ENCODE data around the gene KAT14.

Gene KAT14

DNA sequence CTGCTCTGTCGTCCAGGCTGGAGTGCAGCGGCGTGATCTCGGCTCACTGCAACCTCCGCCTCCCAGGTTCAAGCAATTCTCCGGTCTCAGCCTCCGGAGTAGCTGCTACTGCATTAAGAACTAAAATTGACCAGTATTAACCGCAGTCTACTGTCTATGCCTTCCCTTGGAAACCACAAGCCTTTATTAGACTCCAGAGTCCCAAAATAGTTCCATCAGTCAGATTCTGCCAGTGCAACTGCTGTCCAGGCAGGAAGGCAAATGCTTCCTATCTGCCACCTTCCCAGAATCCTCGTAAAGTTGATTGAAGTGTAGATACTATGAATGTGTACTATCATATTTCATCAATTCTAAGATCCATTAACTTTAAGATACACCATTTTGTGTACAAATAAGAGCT lies 16.7 kb downstream of the KAT14 start:
- no peaks in the 10 kb centered on the region for H3K9me3 ChIP-seq (ENCODE audit: insufficient read depth, low read depth, low read length)
- no peak overlapping the region for H3K4me2 ChIP-seq (ENCODE audit: low read length)
- no peak overlapping the region for H4K91ac ChIP-seq (ENCODE audit: low read depth, low read length)
- no peak overlapping the region for H2BK5ac ChIP-seq (ENCODE audit: low read depth, low read length, poor library complexity)
- H4K12ac ChIP-seq (ENCODE audit: low read depth, low read length) = no peak overlapping the region
- no peaks in the 10 kb centered on the region for H3K4me1 ChIP-seq (ENCODE audit: control insufficient read depth in 1 of 2, insufficient read depth in 2 of 2, low read length in 2 of 2)
- no peak overlapping the region for H2AK5ac ChIP-seq (ENCODE audit: low read length)
- WGBS (ENCODE audit: extremely low coverage, insufficient coverage, insufficient read length) = no CpG with 5 or more reads among the region's 9 CpGs
- no peak overlapping the region for H3K4me3 ChIP-seq (ENCODE audit: low read depth, low read length)
- H3K79me2 ChIP-seq (ENCODE audit: control insufficient read depth, insufficient read depth, low read length, poor library complexity) = no peaks in the 10 kb centered on the region
- no peak overlapping the region for H3K27ac ChIP-seq (ENCODE audit: low read depth, low read length)
- H3K23ac ChIP-seq (ENCODE audit: low read length) = no peak overlapping the region
- H2BK12ac ChIP-seq (ENCODE audit: low read length) = no peak overlapping the region
- no peak overlapping the region for H2BK120ac ChIP-seq (ENCODE audit: insufficient read depth, low read length, poor library complexity)
- no peak overlapping the region for H3K9ac ChIP-seq (ENCODE audit: low read length)
- no peaks in the 10 kb centered on the region for H3K79me1 ChIP-seq (ENCODE audit: low read length)
- no peaks in the 10 kb centered on the region for H3K27me3 ChIP-seq (ENCODE audit: insufficient read depth, low read length)
- H3K14ac ChIP-seq (ENCODE audit: low read length) = no peak overlapping the region
- DNase-seq = no peak
- H4K8ac ChIP-seq (ENCODE audit: low read depth, low read length) = no peak overlapping the region
- peaks cover 16 to 19% of the 10 kb centered on the region in 2 experiments for H3K36me3 ChIP-seq (ENCODE audit: control insufficient read depth in 1 of 2, insufficient read depth in 2 of 2, low read length in 2 of 2)
- H3K4ac ChIP-seq (ENCODE audit: low read depth, low read length) = no peak overlapping the region
- no peak overlapping the region for H2AFZ ChIP-seq (ENCODE audit: insufficient read depth, low read length, poor library complexity)
- H3K18ac ChIP-seq (ENCODE audit: low read length) = no peak overlapping the region

DNA sequence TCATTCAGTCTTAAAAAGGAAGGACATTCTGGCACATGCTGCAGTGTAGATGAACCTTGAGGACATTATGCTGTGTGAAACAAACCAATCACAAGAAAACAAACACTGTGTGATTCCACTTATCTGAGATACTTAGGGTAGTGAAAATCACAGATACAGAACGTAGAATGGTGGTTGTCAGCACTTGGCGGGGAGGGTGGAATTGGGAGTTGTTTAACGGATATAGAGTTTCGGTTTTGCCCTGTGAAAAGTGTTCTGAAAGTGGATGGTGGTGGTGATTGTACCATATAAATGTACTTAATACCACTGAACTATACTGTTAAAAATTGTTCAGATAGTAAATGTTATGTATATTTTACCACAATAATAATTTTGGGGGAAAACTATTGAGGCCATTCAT lies 18.4 kb downstream of the KAT14 start:
- no peak for DNase-seq
- Histone ChIP-seq H2AFZ (ENCODE audit: insufficient read depth, low read length, poor library complexity) (no peak overlapping the region), H3K18ac (ENCODE audit: low read length) (no peak overlapping the region), H2BK12ac (ENCODE audit: low read length) (no peak overlapping the region), H4K12ac (ENCODE audit: low read depth, low read length) (no peak overlapping the region), H3K9me3 (ENCODE audit: insufficient read depth, low read depth, low read length) (no peaks in the 10 kb centered on the region), H3K79me2 (ENCODE audit: control insufficient read depth, insufficient read depth, low read length, poor library complexity) (no peaks in the 10 kb centered on the region), H3K9ac (ENCODE audit: low read length) (no peak overlapping the region), H3K36me3 (ENCODE audit: control insufficient read depth in 1 of 2, insufficient read depth in 2 of 2, low read length in 2 of 2) (peaks cover 16 to 19% of the 10 kb centered on the region in 2 experiments), H2AK5ac (ENCODE audit: low read length) (no peak overlapping the region), H3K27me3 (ENCODE audit: insufficient read depth, low read length) (no peaks in the 10 kb centered on the region), H4K91ac (ENCODE audit: low read depth, low read length) (no peak overlapping the region), H4K8ac (ENCODE audit: low read depth, low read length) (no peak overlapping the region), H2BK5ac (ENCODE audit: low read depth, low read length, poor library complexity) (no peak overlapping the region), H3K4me3 (ENCODE audit: low read depth, low read length) (no peak overlapping the region), H3K4me1 (ENCODE audit: control insufficient read depth in 1 of 2, insufficient read depth in 2 of 2, low read length in 2 of 2) (no peaks in the 10 kb centered on the region), H3K4me2 (ENCODE audit: low read length) (no peak overlapping the region), H3K4ac (ENCODE audit: low read depth, low read length) (no peak overlapping the region), H3K79me1 (ENCODE audit: low read length) (no peaks in the 10 kb centered on the region), H3K23ac (ENCODE audit: low read length) (no peak overlapping the region), H3K14ac (ENCODE audit: low read length) (no peak overlapping the region), H2BK120ac (ENCODE audit: insufficient read depth, low read length, poor library complexity) (no peak overlapping the region), H3K27ac (ENCODE audit: low read depth, low read length) (no peak overlapping the region)
- WGBS (ENCODE audit: extremely low coverage, insufficient coverage, insufficient read length) = no CpG with 5 or more reads among the region's 4 CpGs

DNA sequence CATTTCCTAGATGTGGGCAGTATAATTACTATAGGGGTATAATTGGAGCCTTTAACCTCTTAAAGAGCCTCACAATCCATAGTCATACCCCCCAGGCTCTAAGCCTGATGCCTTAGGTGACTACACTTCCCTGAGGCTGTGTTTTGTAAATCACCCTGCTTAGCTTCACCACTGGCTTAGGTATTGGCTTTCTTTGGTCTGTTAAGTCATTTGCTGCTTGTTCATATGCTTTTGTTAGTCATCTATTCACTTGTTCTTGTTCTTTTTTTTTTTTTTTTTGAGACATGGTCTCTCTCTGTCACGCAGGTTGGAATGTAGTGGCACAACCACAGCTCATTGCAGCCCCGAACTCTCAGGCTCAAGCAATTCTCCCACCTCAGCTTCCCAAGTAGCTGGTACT lies 26.7 kb downstream of the KAT14 start:
- Histone ChIP-seq H3K36me3 (ENCODE audit: control insufficient read depth in 1 of 2, insufficient read depth in 2 of 2, low read length in 2 of 2) (peaks cover 15 to 22% of the 10 kb centered on the region in 2 experiments), H3K27ac (ENCODE audit: low read depth, low read length) (no peak overlapping the region), H3K23ac (ENCODE audit: low read length) (no peak overlapping the region), H4K12ac (ENCODE audit: low read depth, low read length) (no peak overlapping the region), H3K4me3 (ENCODE audit: low read depth, low read length) (no peak overlapping the region), H3K4me2 (ENCODE audit: low read length) (no peak overlapping the region), H3K4me1 (ENCODE audit: control insufficient read depth in 1 of 2, insufficient read depth in 2 of 2, low read length in 2 of 2) (peaks cover 13 to 15% of the 10 kb centered on the region in 2 experiments), H3K14ac (ENCODE audit: low read length) (no peak overlapping the region), H2BK120ac (ENCODE audit: insufficient read depth, low read length, poor library complexity) (no peak overlapping the region), H3K18ac (ENCODE audit: low read length) (no peak overlapping the region), H3K27me3 (ENCODE audit: insufficient read depth, low read length) (no peaks in the 10 kb centered on the region), H4K91ac (ENCODE audit: low read depth, low read length) (no peak overlapping the region), H2AFZ (ENCODE audit: insufficient read depth, low read length, poor library complexity) (no peak overlapping the region), H3K79me2 (ENCODE audit: control insufficient read depth, insufficient read depth, low read length, poor library complexity) (peaks cover 7% of the 10 kb centered on the region), H2AK5ac (ENCODE audit: low read length) (no peak overlapping the region), H3K79me1 (ENCODE audit: low read length) (no peaks in the 10 kb centered on the region), H4K8ac (ENCODE audit: low read depth, low read length) (no peak overlapping the region), H3K4ac (ENCODE audit: low read depth, low read length) (no peak overlapping the region), H3K9me3 (ENCODE audit: insufficient read depth, low read depth, low read length) (no peaks in the 10 kb centered on the region), H2BK12ac (ENCODE audit: low read length) (no peak overlapping the region), H3K9ac (ENCODE audit: low read length) (no peak overlapping the region), H2BK5ac (ENCODE audit: low read depth, low read length, poor library complexity) (no peak overlapping the region)
- peak; percentile 93 to 98 for DNase-seq
- no CpG with 5 or more reads among the region's 2 CpGs for WGBS (ENCODE audit: extremely low coverage, insufficient coverage, insufficient read length)

DNA sequence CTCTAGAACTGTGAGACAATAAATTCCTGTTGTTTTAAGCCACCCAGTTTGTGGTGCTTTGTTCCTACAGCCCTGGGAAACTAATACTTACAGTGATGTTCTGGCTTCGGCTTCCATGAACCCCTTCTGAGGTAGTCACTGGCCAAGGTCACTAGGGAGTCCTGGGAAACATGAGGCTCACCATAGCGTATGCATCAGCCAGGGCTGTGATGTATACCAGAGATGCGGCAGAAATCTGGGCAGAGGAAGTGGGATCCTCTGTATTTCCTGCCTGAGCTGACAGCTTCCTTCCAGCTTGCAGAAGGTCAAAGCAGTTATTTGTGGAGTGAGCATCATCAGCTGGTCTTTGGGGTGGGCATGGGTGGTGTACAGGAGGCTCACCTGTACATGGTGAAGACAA lies 27.9 kb downstream of the KAT14 start:
- no peak overlapping the region for H4K8ac ChIP-seq (ENCODE audit: low read depth, low read length)
- no peak for DNase-seq
- no peaks in the 10 kb centered on the region for H3K79me1 ChIP-seq (ENCODE audit: low read length)
- no peak overlapping the region for H3K18ac ChIP-seq (ENCODE audit: low read length)
- no peak overlapping the region for H3K4me2 ChIP-seq (ENCODE audit: low read length)
- WGBS (ENCODE audit: extremely low coverage, insufficient coverage, insufficient read length) = no CpG with 5 or more reads among the region's 3 CpGs
- H2BK5ac ChIP-seq (ENCODE audit: low read depth, low read length, poor library complexity) = no peak overlapping the region
- H3K27me3 ChIP-seq (ENCODE audit: insufficient read depth, low read length) = no peaks in the 10 kb centered on the region
- H3K4me1 ChIP-seq (ENCODE audit: control insufficient read depth in 1 of 2, insufficient read depth in 2 of 2, low read length in 2 of 2) = peaks cover 13 to 15% of the 10 kb centered on the region in 2 experiments
- H3K14ac ChIP-seq (ENCODE audit: low read length) = no peak overlapping the region
- peaks cover 7% of the 10 kb centered on the region for H3K79me2 ChIP-seq (ENCODE audit: control insufficient read depth, insufficient read depth, low read length, poor library complexity)
- no peak overlapping the region for H2BK12ac ChIP-seq (ENCODE audit: low read length)
- H3K9me3 ChIP-seq (ENCODE audit: insufficient read depth, low read depth, low read length) = no peaks in the 10 kb centered on the region
- no peak overlapping the region for H3K23ac ChIP-seq (ENCODE audit: low read length)
- no peak overlapping the region for H2AK5ac ChIP-seq (ENCODE audit: low read length)
- no peak overlapping the region for H3K27ac ChIP-seq (ENCODE audit: low read depth, low read length)
- H4K91ac ChIP-seq (ENCODE audit: low read depth, low read length) = no peak overlapping the region
- H4K12ac ChIP-seq (ENCODE audit: low read depth, low read length) = no peak overlapping the region
- no peak overlapping the region for H2BK120ac ChIP-seq (ENCODE audit: insufficient read depth, low read length, poor library complexity)
- no peak overlapping the region for H2AFZ ChIP-seq (ENCODE audit: insufficient read depth, low read length, poor library complexity)
- peaks cover 12 to 19% of the 10 kb centered on the region in 2 experiments for H3K36me3 ChIP-seq (ENCODE audit: control insufficient read depth in 1 of 2, insufficient read depth in 2 of 2, low read length in 2 of 2)
- no peak overlapping the region for H3K4ac ChIP-seq (ENCODE audit: low read depth, low read length)
- H3K9ac ChIP-seq (ENCODE audit: low read length) = no peak overlapping the region
- H3K4me3 ChIP-seq (ENCODE audit: low read depth, low read length) = no peak overlapping the region
